HepG2 (cell line): ENCODE measurements around the gene KAT7. TPM values are rescaled to one million over a fixed set of nuclear protein-coding genes. Genes with fewer than 3 reads are reported as not detected.

Experiments used
- ATAC-seq: fragments of 200-7000 bp; cut with Tn5 transposase; 3 replicates; pipeline ENCODE4 v1.9.1; 2020; ENCODE audit warnings: mild to moderate bottlenecking, moderate library complexity
- BruUV-seq: library from RNA; stranded (reverse); fragments of 400-500 nt; replicated peaks from 2 replicates; lab custom pipeline; 2021; lab: Mats Ljungman, UMichigan
- CTCF ChIA-PET: fragments of 300-600 bp; formaldehyde crosslinking; extraction: SDS; loops from one replicate; lab custom pipeline; 2021; ENCODE audit warnings: low total read pairs, inconsistent platforms, low intra/inter-chr PET ratio; lab: Yijun Ruan, JAX
- POLR2A ChIA-PET: fragments of 350-600 bp; sonication (Branson Sonifier 250); formaldehyde crosslinking; loops from one replicate; lab custom pipeline; 2020; ENCODE audit warnings: antibody characterized with exemption, inconsistent platforms; lab: Yijun Ruan, JAX
- DNase-seq: peaks from one replicate; pipeline ENCODE4 v3.0.0-alpha.2; 2015; ENCODE audit warnings: low spot score
- FAIRE-seq: peaks from 3 replicates; lab custom pipeline; 2011; peaks lifted over from hg19 to GRCh38; lab: Jason Lieb, UNC
- H2AFZ ChIP-seq: one replicate; pipeline ENCODE4 v1.6.1; 2011; ENCODE audit warnings: low read length, inconsistent platforms
- H3K27ac ChIP-seq: fragments of 300-600 bp; 3 replicates; pipeline ENCODE4 v1.8.0; 2011; ENCODE audit warnings: mixed run types, mild to moderate bottlenecking, mixed read lengths, low read length, inconsistent platforms; ENCODE audit not compliant: insufficient read depth; ENCODE audit errors: extremely low read length
- H3K27me3 ChIP-seq, 2 experiments: fragments of 200-600 bp in 1 of 2; 2 replicates in 1 of 2; 3 replicates in 1 of 2; pipeline versions ENCODE4 v1.6.0 to v1.8.0; 2011; ENCODE audit warnings: low read length in 2 of 2, mild to moderate bottlenecking in 2 of 2, moderate library complexity in 2 of 2, inconsistent platforms in 1 of 2; ENCODE audit not compliant: insufficient read depth in 2 of 2, control insufficient read depth in 1 of 2
- H3K36me3 ChIP-seq, 2 experiments: fragments of 200-600 bp in 1 of 2; replicated peaks in 1 of 2; 2 replicates in 1 of 2; 3 replicates in 1 of 2; pipeline versions ENCODE4 v1.5.1 to v1.8.0; 2011; ENCODE audit warnings: low read length in 2 of 2, inconsistent platforms in 1 of 2; ENCODE audit not compliant: insufficient read depth in 2 of 2, control insufficient read depth in 1 of 2
- H3K4me1 ChIP-seq: 2 replicates; pipeline ENCODE4 v1.5.1; 2012; ENCODE audit warnings: low read length, inconsistent platforms; ENCODE audit not compliant: insufficient read depth
- H3K4me2 ChIP-seq: 2 replicates; pipeline ENCODE4 v1.6.0; 2011; ENCODE audit warnings: low read depth, low read length, inconsistent platforms
- H3K4me3 ChIP-seq, 3 experiments: fragments of 200-600 bp in 1 of 3; sonication (generic), shearing (Covaris generic) in 1 of 3; replicated peaks in 1 of 3; 2 replicates each; pipeline ENCODE4 v1.5.1; 2011 to 2016; ENCODE audit warnings: low read length in 3 of 3, inconsistent platforms in 2 of 3, low read depth in 2 of 3, mild to moderate bottlenecking in 2 of 3, control low read depth in 1 of 3, mixed read lengths in 1 of 3; ENCODE audit not compliant: insufficient read depth in 1 of 3
- H3K79me2 ChIP-seq: one replicate; pipeline ENCODE4 v1.6.1; 2011; ENCODE audit warnings: low read length, inconsistent platforms; ENCODE audit not compliant: insufficient read depth
- H3K9ac ChIP-seq: 2 replicates; pipeline ENCODE4 v1.6.0; 2011; ENCODE audit warnings: mild to moderate bottlenecking, low read depth, low read length, inconsistent platforms; ENCODE audit not compliant: insufficient read depth
- H3K9me3 ChIP-seq: 2 replicates; pipeline ENCODE4 v1.5.1; 2012; ENCODE audit warnings: mild to moderate bottlenecking, low read length
- H4K20me1 ChIP-seq: 2 replicates; pipeline ENCODE4 v1.6.0; 2011; ENCODE audit warnings: inconsistent platforms, mild to moderate bottlenecking, low read length, moderate library complexity; ENCODE audit not compliant: insufficient read depth
- ASH2L ChIP-seq: fragments of 300-600, 200-600 bp; sonication (generic); IDR thresholded peaks from 2 replicates; pipeline ENCODE4 v1.7.0; 2017; ENCODE audit warnings: low read depth, mild to moderate bottlenecking, moderate library complexity, mixed read lengths, low read length; ENCODE audit not compliant: insufficient read length
- GMEB2 ChIP-seq: IDR thresholded peaks from 2 replicates; pipeline ENCODE4 v1.6.1; 2016; ENCODE audit warnings: missing biosample characterization, missing genetic modification reagents, low read depth
- HDAC2 ChIP-seq: sonication (generic); formaldehyde crosslinking; IDR thresholded peaks from 2 replicates; pipeline ENCODE4 v1.4.0; 2020; ENCODE audit warnings: missing genetic modification reagents
- MATR3 ChIP-seq: sonication (generic); formaldehyde crosslinking; IDR thresholded peaks from 2 replicates; pipeline ENCODE4 v1.4.0; 2020; ENCODE audit warnings: missing genetic modification reagents
- MAZ ChIP-seq, 2 experiments: sonication (generic) in 1 of 2; formaldehyde crosslinking in 1 of 2; IDR thresholded peaks; 2 replicates each; pipeline versions ENCODE4 v1.5.0 to v1.6.1; 2012 to 2020; ENCODE audit warnings: low read depth in 2 of 2, mild to moderate bottlenecking in 2 of 2, borderline replicate concordance in 1 of 2, improper control_type of control experiment in 1 of 2, low read length in 1 of 2, missing genetic modification reagents in 1 of 2, moderate library complexity in 1 of 2
- NR2F1 ChIP-seq, 2 experiments: fragments of 450-650 bp in 1 of 2; formaldehyde crosslinking in 1 of 2; IDR thresholded peaks; 2 replicates each; pipeline versions ENCODE4 v1.5.0 to v1.6.1; 2016 to 2020; ENCODE audit warnings: mild to moderate bottlenecking in 1 of 2, missing compliant biosample characterization in 1 of 2, missing genetic modification reagents in 1 of 2, moderate library complexity in 1 of 2
- POLR2A ChIP-seq, 2 experiments: IDR thresholded peaks; 2 replicates each; pipeline ENCODE4 v1.6.1; 2011; ENCODE audit warnings: low read depth in 2 of 2, low read length in 2 of 2, mild to moderate bottlenecking in 1 of 2, moderate library complexity in 1 of 2; ENCODE audit not compliant: insufficient read depth in 1 of 2
- RAD21 ChIP-seq: fragments of 450-650 bp; formaldehyde crosslinking; IDR thresholded peaks from 2 replicates; pipeline ENCODE4 v1.5.0; 2020; ENCODE audit warnings: mild to moderate bottlenecking
- RBFOX2 ChIP-seq: fragments of 200-400 bp; formaldehyde crosslinking; IDR thresholded peaks from 2 replicates; pipeline ENCODE4 v1.6.1; 2017; ENCODE audit warnings: low read depth, mild to moderate bottlenecking, low read length
- SMYD3 ChIP-seq: sonication (generic); formaldehyde crosslinking; IDR thresholded peaks from 2 replicates; pipeline ENCODE4 v1.8.1; 2023; ENCODE audit warnings: mild to moderate bottlenecking, missing genetic modification reagents
- SRSF1 ChIP-seq: fragments of 200-400 bp; formaldehyde crosslinking; optimal IDR thresholded peaks from 2 replicates; pipeline ENCODE3; 2017; ENCODE audit warnings: mild to moderate bottlenecking, low read depth, low read length, moderate library complexity
- TBL1XR1 ChIP-seq: fragments of 150-350 bp; IDR thresholded peaks from 2 replicates; pipeline ENCODE4 v1.6.1; 2014; ENCODE audit warnings: borderline replicate concordance, low read length; ENCODE audit not compliant: partially characterized antibody
- TEAD3 ChIP-seq: optimal IDR thresholded peaks from 2 replicates; pipeline ENCODE3; 2016; ENCODE audit warnings: borderline replicate concordance
- THAP7 ChIP-seq: sonication (generic); formaldehyde crosslinking; IDR thresholded peaks from 2 replicates; pipeline ENCODE4 v1.8.1; 2023; ENCODE audit warnings: mild to moderate bottlenecking, missing genetic modification reagents
- ZBTB34 ChIP-seq: sonication (generic); formaldehyde crosslinking; IDR thresholded peaks from 2 replicates; pipeline ENCODE4 v1.8.0; 2022; ENCODE audit warnings: mild to moderate bottlenecking, missing genetic modification reagents
- ZBTB8A ChIP-seq: sonication (generic); formaldehyde crosslinking; IDR thresholded peaks from 2 replicates; pipeline ENCODE4 v1.4.0; 2020; ENCODE audit warnings: mild to moderate bottlenecking, low read depth, missing genetic modification reagents, borderline replicate concordance
- ZFP41 ChIP-seq: sonication (generic); formaldehyde crosslinking; IDR thresholded peaks from 2 replicates; pipeline ENCODE4 v1.4.0; 2020; ENCODE audit warnings: mild to moderate bottlenecking, missing genetic modification reagents, borderline replicate concordance
- ZNF451 ChIP-seq: sonication (generic); formaldehyde crosslinking; IDR thresholded peaks from 2 replicates; pipeline ENCODE4 v1.5.0; 2020; ENCODE audit warnings: mild to moderate bottlenecking, missing genetic modification reagents
- ZNF496 ChIP-seq: sonication (generic); formaldehyde crosslinking; IDR thresholded peaks from 2 replicates; pipeline ENCODE4 v1.8.1; 2023; ENCODE audit warnings: mild to moderate bottlenecking, moderate library complexity, missing genetic modification reagents; ENCODE audit not compliant: insufficient replicate concordance
- ZNF775 ChIP-seq: sonication (generic); formaldehyde crosslinking; IDR thresholded peaks from 2 replicates; pipeline ENCODE4 v1.4.0; 2020; ENCODE audit warnings: missing genetic modification reagents, mild to moderate bottlenecking, moderate library complexity, borderline replicate concordance
- WGBS: methylation state at CpG from one replicate; pipeline ENCODE4 v1.1.6; 2017; ENCODE audit warnings: low lambda C conversion rate; 5-methylcytosine and 5-hydroxymethylcytosine counted together
- in situ Hi-C: cut with HindIII; loops from 2 replicates; pipeline ENCODE4 v1.10.0; 2017; ENCODE audit warnings: low pct_unique_long_range_greater_than_20kb; ENCODE audit not compliant: extremely low pct_ligation_motif_present
- intact Hi-C: fragments of 100-400 bp; cut with micrococcal nuclease; formaldehyde crosslinking; loops from one replicate; pipeline ENCODE4 v1.10.0; 2022; ENCODE audit not compliant: unreplicated experiment
- polyA plus RNA-seq, 8 experiments: library from polyadenylated mRNA; depleted of rRNA in 3 of 8; stranded (reverse) in 7 of 8; unstranded in 1 of 8; fragments of >200 nt; fragmentation: Illumina TruSeq in 4 of 8; extraction: Trizol in 4 of 8; gene quantifications; 2 replicates each; pipeline versions ENCODE4 v1.2.1 to v1.2.3, GENCODE V29; 2011 to 2016; ENCODE audit warnings: low read depth in 4 of 8, missing spikeins in 1 of 8, mixed read lengths in 1 of 8; ENCODE audit not compliant: insufficient read depth in 1 of 8
- total RNA-seq, 5 experiments: library from RNA; depleted of rRNA; stranded (reverse); fragments of >200 nt; fragmentation: Illumina TruSeq; extraction: Trizol; gene quantifications; 2 replicates each; pipeline ENCODE4 v1.2.3, GENCODE V29; 2016; ENCODE audit warnings: low read depth in 1 of 5

The KAT7 gene
- total and polyA plus RNA-seq, 2 of the 13 experiments (the other 11 are each of a cell fraction or from before 2014, with no cell fraction given) = 21.2 to 39.2 TPM

GRCh38 chr17:49775546-49776260 is 12.8 kb upstream of the KAT7 start:
- Histone ChIP-seq H3K27me3 (peaks cover 2 to 14% of the 10 kb centered on the region in 2 experiments; a peak in 3 of 5 replicates), H3K36me3 (no peaks in the 10 kb centered on the region), H3K27ac (no peak overlapping the region), H2AFZ (no peak overlapping the region), H3K79me2 (no peaks in the 10 kb centered on the region), H3K4me2 (no peak overlapping the region), H3K9me3 (no peaks in the 10 kb centered on the region), H3K9ac (no peak overlapping the region), H4K20me1 (no peaks in the 10 kb centered on the region), H3K4me1 (no peaks in the 10 kb centered on the region; the same call in 1 of the 2 replicates), H3K4me3 (no peak overlapping the region)
- ATAC-seq (peak; percentile 47; the same call in 2 of the 3 replicates), FAIRE-seq (no peak), DNase-seq (peak; percentile 18)
- ChIA-PET CTCF (no interaction called here), POLR2A (interaction anchor here (1.1 to 1.4 kb wide), 2 partner anchors 11 to 13 kb away, joined by 4 to 5 read pairs; partner anchors contain the start of gene FAM117A)
- intact Hi-C loops = no loop called here
- in situ Hi-C loops = no loop called here
- no TSS peak for BruUV-seq
- WGBS = 54% methylated on average over 8 of the region's 8 CpGs
- TF ChIP-seq SRSF1 (no peak), TEAD3 (CRISPR knock-in tag) (peak; percentile 94), HDAC2 (no peak), RAD21 (CRISPR knock-in tag) (no peak), SMYD3 (CRISPR knock-in tag) (no peak), THAP7 (CRISPR knock-in tag) (no peak), RBFOX2 (no peak), POLR2A (IDR thresholded peaks at IDR 0.05; ENCODE audit: insufficient read depth in 1 of 2, low read depth in 2 of 2, low read length in 2 of 2) (no peak), MATR3 (CRISPR knock-in tag) (no peak), ZBTB8A (CRISPR knock-in tag) (no peak), TBL1XR1 (no peak), NR2F1 (CRISPR knock-in tag; IDR thresholded peaks at IDR 0.05) (peak in 1 of 2 experiments; percentile 88; a peak in 2 of 4 replicates), ZNF451 (no peak), ZBTB34 (CRISPR knock-in tag) (no peak), GMEB2 (CRISPR knock-in tag) (no peak), ZNF496 (CRISPR knock-in tag) (no peak), ZNF775 (no peak), MAZ (IDR thresholded peaks at IDR 0.05; ENCODE audit: borderline replicate concordance, low read depth, low read length) (no peak), MAZ (CRISPR knock-in tag; IDR thresholded peaks at IDR 0.05; ENCODE audit: low read depth) (no peak), ZFP41 (CRISPR knock-in tag) (no peak), ASH2L (no peak)
